ENCODE results near the gene ATXN10.

Gene ATXN10

GRCh38 chr22:45891996-45892621 lies 220.5 kb downstream of the ATXN10 start:
- no peak for DNase-seq (ENCODE audit: low spot score)

- no peak for DNase-seq (ENCODE audit: low spot score)
Measured at GRCh38 chr22:45892681-45893461, 221.2 kb downstream of the ATXN10 start.

DNA sequence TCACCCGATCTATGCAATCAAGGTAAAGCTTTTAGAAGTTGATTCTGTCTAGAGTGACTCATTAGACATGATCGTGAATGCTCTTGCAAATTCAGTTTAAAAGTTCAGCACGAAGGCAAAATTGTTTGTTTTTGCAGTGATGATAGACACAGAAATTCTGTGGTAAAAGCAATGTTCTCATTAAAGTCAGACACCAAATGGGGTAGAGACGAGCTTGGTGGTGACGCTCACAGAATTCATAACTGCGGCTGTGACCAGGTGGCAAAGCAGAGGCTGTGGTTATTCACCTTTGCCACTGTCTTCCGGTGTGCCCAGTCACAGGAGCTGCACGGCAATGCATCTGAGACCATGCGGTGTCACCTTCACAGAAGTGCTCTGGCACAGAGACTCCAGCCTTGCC lies 221.9 kb downstream of the ATXN10 start:
- DNase-seq (ENCODE audit: low spot score) = no peak

Measured in AG08396 (cell line).